NB4 (cell line): ENCODE measurements around the gene RECQL5.

Experiments used
- CTCF ChIP-seq: IDR thresholded peaks from one replicate; pipeline ENCODE4 v1.5.1; 2012; ENCODE audit warnings: low read depth, low read length
- POLR2A ChIP-seq: IDR thresholded peaks from 2 replicates; pipeline ENCODE4 v1.6.1; 2011; ENCODE audit warnings: mild to moderate bottlenecking; ENCODE audit not compliant: insufficient read length; ENCODE audit errors: extremely low read depth

GRCh38 chr17:75691371-75691791, 24.4 kb upstream of the RECQL5 start:
- TF ChIP-seq POLR2A (no peak), CTCF (no peak)
